ENCODE measurements around the gene FANCI.

FANCI gene

DNA sequence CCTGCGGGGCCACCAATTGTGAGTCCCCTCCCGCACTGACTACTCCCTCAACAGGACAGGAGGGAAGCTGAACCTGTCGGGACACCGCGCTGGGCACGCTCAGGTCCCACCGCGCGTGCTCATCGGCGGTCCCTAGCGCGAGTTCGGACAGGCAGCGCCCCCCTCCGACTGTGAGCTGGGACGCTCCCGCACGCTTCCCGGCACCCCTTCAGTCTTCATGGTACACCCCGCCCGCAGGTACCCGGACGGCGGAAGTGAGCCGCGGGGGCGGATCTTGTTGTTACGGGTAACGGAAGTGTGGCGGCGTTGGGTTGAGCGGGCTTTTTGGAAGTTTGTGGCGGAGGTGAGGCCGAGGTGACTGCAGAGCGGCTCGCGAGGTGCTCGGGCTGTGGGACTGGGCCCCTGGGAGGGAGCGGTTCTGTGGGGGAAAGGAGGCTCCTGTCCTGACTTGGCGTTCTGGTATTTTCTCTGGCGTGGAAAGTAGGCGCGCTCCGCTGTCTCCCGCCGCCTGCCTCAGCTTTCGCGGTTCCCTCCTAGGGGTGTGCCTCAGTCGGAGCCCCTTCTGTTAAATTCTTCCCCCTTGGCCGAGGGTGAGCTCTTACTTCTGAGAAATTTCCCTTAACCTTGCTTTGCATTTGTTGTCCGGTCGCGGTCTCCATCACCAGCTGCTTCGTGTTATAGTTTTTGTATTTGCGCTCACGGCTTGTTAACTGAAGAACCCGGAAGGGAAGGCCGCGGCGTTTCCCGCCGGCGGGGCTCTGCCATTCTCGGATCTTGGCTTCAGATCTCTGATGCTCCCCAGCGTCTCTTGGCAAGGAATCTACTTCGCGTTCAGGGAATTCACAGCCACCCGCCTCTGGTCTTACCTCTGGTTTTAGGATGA lies at the start of gene FANCI:
Gene FANCI (plus strand): TSS at position 289 of the 883 bp plus-strand sequence. CDS start 3,669 bp downstream, outside the sequence.
- peak; percentile 98 for DNase-seq

GRCh38 chr15:89194608-89195007 lies 49.2 kb upstream of the FANCI start:
- no peak for DNase-seq

GRCh38 chr15:89195836-89196235 lies 47.9 kb upstream of the FANCI start:
- no peak for DNase-seq

DNA sequence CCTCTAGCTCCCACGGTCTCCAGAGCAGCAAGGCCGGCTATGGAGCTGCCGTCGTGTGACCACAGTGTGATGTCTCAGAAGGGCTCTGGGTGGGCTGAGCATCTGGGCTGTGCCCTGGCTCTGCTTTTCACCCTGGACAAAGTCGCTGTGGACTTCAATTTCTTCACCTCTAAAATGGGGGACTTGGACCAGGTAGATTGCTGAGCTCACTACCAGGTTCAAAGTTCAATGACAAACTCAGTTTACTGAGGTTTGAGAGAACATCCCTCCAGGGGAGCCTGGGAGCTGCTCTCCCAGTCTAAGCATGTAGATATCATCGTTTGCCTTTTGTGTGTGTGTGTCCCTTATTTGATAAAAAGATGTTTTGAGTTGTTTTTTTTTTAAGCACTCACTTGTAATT lies 47.5 kb upstream of the FANCI start:
- no peak for DNase-seq

- no peak for DNase-seq
Observed at GRCh38 chr15:89196994-89197393, 46.8 kb upstream of the FANCI start.

DNA sequence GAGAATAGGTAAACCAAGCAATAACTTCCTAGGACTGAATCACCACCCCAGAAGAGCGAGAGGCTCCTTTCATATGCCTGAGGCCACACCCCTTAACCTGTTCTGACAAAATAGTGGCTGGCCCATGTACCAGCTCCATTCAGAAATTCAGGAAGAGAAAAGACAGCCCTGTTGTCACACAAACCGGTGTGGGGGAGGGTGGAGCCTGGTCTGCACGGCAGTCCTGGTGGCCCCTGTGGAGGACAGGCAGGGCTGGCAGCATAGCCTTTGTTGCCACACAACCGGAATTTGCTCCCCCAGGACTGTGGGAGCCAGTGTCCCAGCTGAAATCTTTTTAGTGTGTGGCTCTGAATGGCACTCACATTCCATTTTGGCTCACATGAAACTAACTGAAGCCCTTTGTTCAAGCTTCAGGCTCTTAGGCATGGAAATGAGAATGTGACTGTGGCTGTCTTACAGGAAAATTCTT lies 46.2 kb upstream of the FANCI start:
- DNase-seq: no peak

- no peak for DNase-seq
Observed at GRCh38 chr15:89198196-89198595, 45.6 kb upstream of the FANCI start.

- no peak for DNase-seq
Observed at GRCh38 chr15:89198934-89199333, 44.8 kb upstream of the FANCI start.

DNA sequence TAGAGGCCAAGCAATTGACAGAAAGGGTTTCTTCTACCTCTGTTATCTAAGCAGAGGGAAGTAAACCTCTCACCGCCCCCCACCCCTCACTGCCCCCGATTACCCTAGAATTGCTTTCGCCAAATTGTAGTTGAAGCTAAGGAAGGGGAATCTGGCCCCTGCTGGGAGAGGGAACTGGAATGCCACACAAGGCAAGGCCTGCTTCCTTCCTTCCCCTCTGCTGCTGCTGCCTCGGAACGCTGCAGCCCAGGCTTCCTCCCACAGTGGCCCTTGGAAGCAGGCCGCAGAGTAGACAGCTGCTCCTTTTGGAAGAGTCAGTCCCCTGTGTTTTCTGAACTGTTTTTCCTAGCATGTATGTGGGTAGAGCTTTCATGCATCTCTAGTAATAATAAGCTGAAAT lies 44.0 kb upstream of the FANCI start:
- DNase-seq: no peak

DNA sequence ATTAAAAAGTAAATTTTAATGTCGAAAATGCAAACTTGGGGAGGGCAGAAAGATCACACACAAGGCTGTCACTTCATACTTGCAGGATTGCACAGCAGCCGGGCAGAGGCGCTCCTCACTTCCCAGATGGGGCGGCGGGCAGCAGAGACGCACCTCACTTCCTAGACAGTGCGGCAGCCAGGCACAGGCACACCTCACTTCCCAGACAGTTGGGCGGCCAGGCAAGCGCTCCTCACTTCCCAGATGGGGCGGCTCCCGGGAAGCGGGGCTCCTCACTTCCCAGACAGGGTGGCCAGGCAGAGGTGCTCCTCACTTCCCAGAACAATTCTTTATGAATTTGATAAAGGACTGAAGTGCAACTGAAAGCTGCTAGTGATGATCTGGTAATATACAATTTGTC lies 43.6 kb upstream of the FANCI start:
- DNase-seq: no peak

GRCh38 chr15:89201465-89202005 lies 42.2 kb upstream of the FANCI start:
- no peak for DNase-seq

DNA sequence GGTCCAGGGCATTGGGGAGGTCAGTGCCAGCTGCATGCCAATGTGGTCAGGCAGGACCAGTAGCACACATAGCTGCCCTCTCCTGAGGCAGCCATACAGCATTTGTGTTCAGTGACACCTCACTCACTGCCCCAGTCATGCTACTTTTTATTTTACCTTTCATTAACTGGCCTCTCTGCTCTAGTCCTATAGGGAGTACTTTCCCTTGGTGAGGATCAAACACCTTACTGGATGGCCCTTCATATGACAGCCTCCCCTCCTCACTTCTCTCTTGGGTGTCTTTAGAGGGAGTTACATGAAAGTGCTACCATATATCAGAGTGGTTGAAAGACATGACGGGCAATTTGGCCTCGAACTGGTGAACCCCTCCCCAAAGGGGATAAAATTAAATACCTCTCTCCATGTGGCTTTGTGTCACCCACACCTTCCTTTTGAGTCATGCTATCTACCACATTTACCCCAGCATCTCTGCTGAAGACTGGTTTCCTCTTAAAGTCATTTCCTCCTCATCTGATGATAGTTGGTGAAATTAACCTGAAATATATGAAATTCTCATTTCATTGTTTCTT lies 40.0 kb upstream of the FANCI start:
- DNase-seq: no peak

- no peak for DNase-seq
Observed at GRCh38 chr15:89205991-89206585, 37.7 kb upstream of the FANCI start.

- DNase-seq: peak; percentile 76
Observed at GRCh38 chr15:89206908-89207331, 36.9 kb upstream of the FANCI start.

DNA sequence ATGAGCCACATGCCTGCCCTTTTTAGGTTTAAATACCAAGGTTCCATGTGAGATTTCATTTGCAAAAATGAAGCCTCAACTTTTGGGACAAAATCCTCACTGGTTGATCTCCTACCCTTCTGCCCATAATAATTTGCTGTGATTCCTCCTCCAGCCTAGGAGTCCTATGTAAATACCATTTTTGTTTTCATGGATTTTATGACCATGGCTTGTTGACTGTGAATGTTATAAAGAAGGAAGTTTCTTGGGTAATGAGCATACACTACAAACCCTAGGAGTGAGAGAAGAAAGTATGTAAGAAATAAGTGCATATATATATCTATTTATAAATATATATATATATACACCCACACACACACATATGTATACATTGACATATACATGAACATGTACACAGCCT lies 35.5 kb upstream of the FANCI start:
- no peak for DNase-seq

DNA sequence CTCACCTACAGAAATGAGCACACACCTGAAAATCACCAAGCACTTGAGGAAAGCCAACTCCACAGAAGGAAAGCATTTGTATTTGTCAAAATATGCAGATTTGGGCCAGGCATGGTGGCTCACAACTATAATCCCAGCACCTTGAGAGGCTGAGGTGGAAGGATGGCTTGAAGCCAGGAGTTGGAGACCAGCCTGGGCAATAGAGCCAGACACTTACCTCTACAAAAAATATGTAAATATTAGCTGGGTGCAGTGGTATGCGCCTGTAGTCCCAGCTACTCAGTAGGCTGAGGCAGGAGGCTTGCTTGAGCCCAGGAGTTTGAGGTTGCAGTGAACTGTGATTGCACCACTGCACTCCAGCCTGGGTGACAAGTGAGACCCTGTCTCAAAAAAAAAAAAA lies 34.7 kb upstream of the FANCI start:
- DNase-seq: no peak

DNA sequence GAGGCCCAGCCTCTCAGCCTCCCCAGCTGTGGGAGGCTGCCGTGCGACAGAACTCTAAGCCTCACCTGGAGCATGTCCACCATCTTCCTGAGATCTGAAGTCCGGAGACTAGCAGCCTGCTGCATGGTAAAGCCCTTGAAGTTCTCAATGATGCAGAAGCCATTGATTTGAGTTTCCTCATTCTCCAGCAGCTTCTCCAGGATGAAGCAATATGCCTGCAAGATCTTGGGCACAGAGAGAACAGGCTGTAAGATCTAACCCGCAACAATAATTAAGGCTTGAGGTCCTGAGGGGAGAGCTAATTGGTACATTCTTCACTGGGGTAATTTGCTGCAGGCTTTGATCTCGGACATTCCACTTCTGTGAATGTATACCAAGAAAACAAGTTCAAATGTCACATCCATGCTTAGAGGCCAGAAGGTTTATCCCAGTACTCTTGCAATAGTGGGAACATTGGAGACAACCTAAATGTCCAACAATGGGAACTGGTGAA lies 32.1 kb upstream of the FANCI start:
- DNase-seq: no peak

DNA sequence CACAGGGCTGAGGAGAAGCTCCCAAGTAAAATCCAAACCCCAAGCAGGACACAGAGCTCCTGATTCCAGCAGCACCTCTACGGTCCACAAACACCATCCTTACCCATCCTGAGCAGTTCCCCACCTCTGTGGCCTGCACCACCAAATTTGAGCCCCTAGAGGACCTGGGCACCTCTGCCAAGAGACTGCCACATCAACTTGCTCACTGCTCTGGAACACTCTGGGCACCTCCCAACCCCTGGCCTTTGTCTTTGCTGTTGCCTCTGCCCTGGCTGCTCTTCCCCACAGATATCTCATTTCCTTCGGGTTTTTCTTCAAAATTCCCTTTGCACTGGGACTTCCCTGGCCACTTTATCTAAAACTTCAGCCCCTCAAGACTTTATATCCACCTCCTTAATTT lies 28.2 kb upstream of the FANCI start:
- no peak for DNase-seq

- no peak for DNase-seq
Observed at GRCh38 chr15:89217031-89217430, 26.7 kb upstream of the FANCI start.

DNA sequence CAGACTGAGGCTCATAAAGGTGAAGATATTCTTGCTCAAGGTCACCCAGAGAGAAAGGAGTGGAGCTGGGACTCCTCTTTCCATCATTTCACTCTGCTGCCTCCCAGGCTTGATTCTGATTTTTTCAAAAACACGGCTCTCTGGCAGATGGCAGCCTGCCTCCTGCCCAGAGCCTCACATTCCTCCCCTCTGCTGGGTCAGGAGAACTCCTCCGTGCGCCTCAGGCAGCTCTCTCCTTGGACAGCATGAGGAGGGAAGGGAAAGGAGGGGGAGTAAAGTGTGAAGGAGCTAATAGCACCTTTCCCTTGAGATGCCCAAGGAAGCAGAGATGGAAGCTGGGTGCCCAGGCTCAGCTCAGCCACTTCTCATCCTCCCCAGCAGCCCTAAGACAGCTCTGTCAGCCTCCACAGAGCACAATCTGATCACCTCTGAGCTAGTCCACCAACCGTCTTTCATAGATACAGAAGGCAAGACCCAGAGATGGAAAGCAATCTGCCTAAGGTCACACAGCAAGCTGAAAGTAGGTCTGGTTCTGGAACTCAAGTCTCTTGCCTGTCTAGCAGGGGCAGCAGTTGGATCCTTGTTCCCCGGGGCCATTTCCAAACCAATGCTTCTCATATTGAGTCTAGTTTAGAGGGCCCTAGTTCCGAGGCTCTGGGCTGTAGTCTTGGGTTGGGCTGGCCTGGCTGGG lies 25.9 kb upstream of the FANCI start:
- no peak for DNase-seq

GRCh38 chr15:89218531-89218930 lies 25.2 kb upstream of the FANCI start:
- no peak for DNase-seq

- DNase-seq: no peak
Observed at GRCh38 chr15:89221543-89221942, 22.2 kb upstream of the FANCI start, which contains the start of gene RLBP1. RLBP1 (minus strand) TSS chr15:89221579; CDS start chr15:89218975, 2,604 bp downstream.

DNA sequence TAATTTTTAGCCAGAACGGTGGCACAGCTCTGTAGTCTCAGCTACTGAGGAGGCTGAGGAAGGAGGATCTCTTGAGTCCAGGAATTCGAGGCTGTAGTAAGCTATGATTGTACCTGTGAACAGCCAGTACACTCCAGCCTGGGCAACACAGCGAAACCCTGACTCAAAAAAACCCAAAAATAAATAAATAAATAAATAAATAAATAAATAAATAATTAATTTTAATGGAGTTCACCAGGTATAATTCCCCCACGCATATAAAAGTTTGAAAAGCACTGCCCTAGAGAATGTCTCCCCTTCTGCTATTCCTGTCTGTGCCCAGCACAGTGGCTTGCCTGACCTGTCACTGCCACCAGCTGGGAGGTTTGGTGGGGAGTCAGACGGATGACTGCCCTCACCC lies 18.2 kb upstream of the FANCI start:
- no peak for DNase-seq

Data from stimulated activated CD4-positive, alpha-beta T cell treated with anti-CD3 and anti-CD28 coated beads, Interleukin-4, amount 100 ng/mL, for 1 hour (primary cell).